ENCODE measurements around the gene PNPT1. TPM values are rescaled to one million over a fixed set of nuclear protein-coding genes. Genes with fewer than 3 reads are reported as not detected.
A peak's percentile ranks its signal among the peaks of the same experiment; 100 is the strongest.

Gene PNPT1
- polyA plus RNA-seq, 1 of the 3 experiments (the other 2 are of a cell fraction), result 11.7 TPM

GRCh38 chr2:55590810-55591440 lies 102.7 kb downstream of the PNPT1 start:
- H3F3A ChIP-seq (replicated peaks; ENCODE audit: insufficient read depth), result peaks cover 11% of the 10 kb centered on the region
- H3K36me3 ChIP-seq (replicated peaks in 1 of 2; ENCODE audit: control insufficient read depth in 1 of 2, insufficient read depth in 2 of 2, low read length in 1 of 2), result peaks cover 6 to 23% of the 10 kb centered on the region in 2 experiments
- H4K20me1 ChIP-seq (ENCODE audit: insufficient read depth), result no peaks in the 10 kb centered on the region
- no peaks in the 10 kb centered on the region for H3K27me3 ChIP-seq (ENCODE audit: insufficient read depth)
- peak overlapping the region in 1 of 2 experiments; percentile 17; a peak in 1 of 4 replicates for H3K27ac ChIP-seq (ENCODE audit: low read depth in 2 of 2, low read length in 1 of 2)
- ChIA-PET CTCF (interaction anchor here (0.8 kb wide), 2 partner anchors 12 to 20 kb away, joined by 3 read pairs; no protein-coding TSS in a partner anchor), POLR2A (no interaction called here)
- no peak overlapping the region for H3K4me3 ChIP-seq (ENCODE audit: low read depth in 2 of 2, low read length in 1 of 2)
- no peak overlapping the region for H3K9ac ChIP-seq
- TF ChIP-seq, protein P1, sequence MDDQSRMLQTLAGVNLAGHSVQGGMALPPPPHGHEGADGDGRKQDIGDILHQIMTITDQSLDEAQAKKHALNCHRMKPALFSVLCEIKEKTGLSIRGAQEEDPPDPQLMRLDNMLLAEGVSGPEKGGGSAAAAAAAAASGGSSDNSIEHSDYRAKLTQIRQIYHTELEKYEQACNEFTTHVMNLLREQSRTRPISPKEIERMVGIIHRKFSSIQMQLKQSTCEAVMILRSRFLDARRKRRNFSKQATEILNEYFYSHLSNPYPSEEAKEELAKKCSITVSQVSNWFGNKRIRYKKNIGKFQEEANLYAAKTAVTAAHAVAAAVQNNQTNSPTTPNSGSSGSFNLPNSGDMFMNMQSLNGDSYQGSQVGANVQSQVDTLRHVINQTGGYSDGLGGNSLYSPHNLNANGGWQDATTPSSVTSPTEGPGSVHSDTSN (IDR thresholded peaks at IDR 0.05), result no peak; the same call in 1 of the 2 replicates
- no peak; the same call in 1 of the 2 replicates for TF ChIP-seq POLR2AphosphoS5 (IDR thresholded peaks at IDR 0.05; ENCODE audit: low read depth, low read length)
- no peak for TF ChIP-seq FOXJ3 (CRISPR knock-in tag; IDR thresholded peaks at IDR 0.05)
- no peak for TF ChIP-seq YY1 (IDR thresholded peaks at IDR 0.05; ENCODE audit: low read depth)
- no peak for TF ChIP-seq FOXM1 (IDR thresholded peaks at IDR 0.05; ENCODE audit: low read depth)
- TF ChIP-seq MXI1 (IDR thresholded peaks at IDR 0.05; ENCODE audit: low read depth, low read length), result no peak
- TF ChIP-seq, protein P2, sequence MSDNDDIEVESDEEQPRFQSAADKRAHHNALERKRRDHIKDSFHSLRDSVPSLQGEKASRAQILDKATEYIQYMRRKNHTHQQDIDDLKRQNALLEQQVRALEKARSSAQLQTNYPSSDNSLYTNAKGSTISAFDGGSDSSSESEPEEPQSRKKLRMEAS (IDR thresholded peaks at IDR 0.05; ENCODE audit: low read depth), result no peak
- no peak for TF ChIP-seq EZH2phosphoT487 (IDR thresholded peaks at IDR 0.05; ENCODE audit: borderline replicate concordance, low read depth)
- no peak for TF ChIP-seq IRF3 (IDR thresholded peaks at IDR 0.05; ENCODE audit: low read depth, low read length)
- no peak for TF ChIP-seq MEF2A (IDR thresholded peaks at IDR 0.05; ENCODE audit: borderline replicate concordance, low read depth)
- TF ChIP-seq, protein P3, sequence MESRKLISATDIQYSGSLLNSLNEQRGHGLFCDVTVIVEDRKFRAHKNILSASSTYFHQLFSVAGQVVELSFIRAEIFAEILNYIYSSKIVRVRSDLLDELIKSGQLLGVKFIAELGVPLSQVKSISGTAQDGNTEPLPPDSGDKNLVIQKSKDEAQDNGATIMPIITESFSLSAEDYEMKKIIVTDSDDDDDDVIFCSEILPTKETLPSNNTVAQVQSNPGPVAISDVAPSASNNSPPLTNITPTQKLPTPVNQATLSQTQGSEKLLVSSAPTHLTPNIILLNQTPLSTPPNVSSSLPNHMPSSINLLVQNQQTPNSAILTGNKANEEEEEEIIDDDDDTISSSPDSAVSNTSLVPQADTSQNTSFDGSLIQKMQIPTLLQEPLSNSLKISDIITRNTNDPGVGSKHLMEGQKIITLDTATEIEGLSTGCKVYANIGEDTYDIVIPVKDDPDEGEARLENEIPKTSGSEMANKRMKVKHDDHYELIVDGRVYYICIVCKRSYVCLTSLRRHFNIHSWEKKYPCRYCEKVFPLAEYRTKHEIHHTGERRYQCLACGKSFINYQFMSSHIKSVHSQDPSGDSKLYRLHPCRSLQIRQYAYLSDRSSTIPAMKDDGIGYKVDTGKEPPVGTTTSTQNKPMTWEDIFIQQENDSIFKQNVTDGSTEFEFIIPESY (IDR thresholded peaks at IDR 0.05; ENCODE audit: borderline replicate concordance, low read depth), result no peak
- no peak for TF ChIP-seq SMC3 (IDR thresholded peaks at IDR 0.05; ENCODE audit: low read depth, low read length)
- TF ChIP-seq FOSL2 (IDR thresholded peaks at IDR 0.05; ENCODE audit: borderline replicate concordance, low read depth), result peak; percentile 91
- TF ChIP-seq NFIC (IDR thresholded peaks at IDR 0.05; ENCODE audit: borderline replicate concordance), result no peak
- peak; percentile 81 for TF ChIP-seq JUND (IDR thresholded peaks at IDR 0.05)
- TF ChIP-seq RCOR1 (IDR thresholded peaks at IDR 0.05; ENCODE audit: low read length), result no peak
- TF ChIP-seq GATA2 (CRISPR knock-in tag; IDR thresholded peaks at IDR 0.05), result no peak
- no peak for TF ChIP-seq ELF1 (IDR thresholded peaks at IDR 0.05)
- TF ChIP-seq, protein P4, sequence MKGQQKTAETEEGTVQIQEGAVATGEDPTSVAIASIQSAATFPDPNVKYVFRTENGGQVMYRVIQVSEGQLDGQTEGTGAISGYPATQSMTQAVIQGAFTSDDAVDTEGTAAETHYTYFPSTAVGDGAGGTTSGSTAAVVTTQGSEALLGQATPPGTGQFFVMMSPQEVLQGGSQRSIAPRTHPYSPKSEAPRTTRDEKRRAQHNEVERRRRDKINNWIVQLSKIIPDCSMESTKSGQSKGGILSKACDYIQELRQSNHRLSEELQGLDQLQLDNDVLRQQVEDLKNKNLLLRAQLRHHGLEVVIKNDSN (IDR thresholded peaks at IDR 0.05; ENCODE audit: borderline replicate concordance, low read depth), result no peak
- no peak for TF ChIP-seq SIN3A (IDR thresholded peaks at IDR 0.05; ENCODE audit: borderline replicate concordance, low read depth, low read length)
- TF ChIP-seq TCF12 (IDR thresholded peaks at IDR 0.05), result 0 out of 2 replicates have a peak, but pooled peaks have one; percentile 5
- no peak for TF ChIP-seq EP300 (IDR thresholded peaks at IDR 0.05; ENCODE audit: borderline replicate concordance in 1 of 2, low read depth in 1 of 2, low read length in 1 of 2)
- no peak for TF ChIP-seq RXRA (IDR thresholded peaks at IDR 0.05; ENCODE audit: borderline replicate concordance, low read depth)
- TF ChIP-seq CHD2 (IDR thresholded peaks at IDR 0.05; ENCODE audit: low read length, partially characterized antibody), result no peak
- no peak for TF ChIP-seq TEAD4 (IDR thresholded peaks at IDR 0.05; ENCODE audit: borderline replicate concordance, insufficient read depth)
- TF ChIP-seq RFX5 (IDR thresholded peaks at IDR 0.05; ENCODE audit: low read length), result no peak
- H3K79me2 ChIP-seq (ENCODE audit: insufficient read depth), result peaks cover 47% of the 10 kb centered on the region
- no peak for DNase-seq
- H3K9me2 ChIP-seq, result no peaks in the 10 kb centered on the region
- no peak overlapping the region for H3K4me2 ChIP-seq
- H2AFZ ChIP-seq (ENCODE audit: low read depth), result no peak overlapping the region
- no peaks in the 10 kb centered on the region for H3K9me3 ChIP-seq
- peaks cover 0 to 3% of the 10 kb centered on the region in 2 experiments; a peak in 2 of 4 replicates for H3K4me1 ChIP-seq (ENCODE audit: control insufficient read depth in 1 of 2, insufficient read depth in 2 of 2, low read depth in 1 of 2, low read length in 1 of 2)
- WGBS (ENCODE audit: low lambda C conversion rate), result 61% methylated on average over 7 of the region's 7 CpGs

All from SK-N-SH (cell line).